ENCODE measurements around the gene ZNF408. TPM values are rescaled to one million over a fixed set of nuclear protein-coding genes. Genes with fewer than 3 reads are reported as not detected.

Gene ZNF408
- total RNA-seq, 1 donor from 2014 or later: 23.0 TPM

- peaks cover 4% of the 10 kb centered on the region for H3K36me3 ChIP-seq (ENCODE audit: control insufficient read depth, insufficient read depth, low read length)
- no peak for DNase-seq (ENCODE audit: low read depth)
- TF ChIP-seq CTCF (IDR thresholded peaks at IDR 0.05; ENCODE audit: insufficient read depth, low read length, poor library complexity, severe bottlenecking): no peak
- no peaks in the 10 kb centered on the region for H3K27me3 ChIP-seq (ENCODE audit: control insufficient read depth, insufficient read depth, low read length)
- no peak overlapping the region for H3K4me3 ChIP-seq (ENCODE audit: low read depth, low read length)
Observed at GRCh38 chr11:46677169-46677568, 23.7 kb upstream of the ZNF408 start.

- no peak for TF ChIP-seq CTCF (IDR thresholded peaks at IDR 0.05; ENCODE audit: insufficient read depth, low read length, poor library complexity, severe bottlenecking)
Observed at GRCh38 chr11:46677991-46678740, 22.7 kb upstream of the ZNF408 start.

GRCh38 chr11:46678741-46679130, 22.1 kb upstream of the ZNF408 start:
- no peak for DNase-seq (ENCODE audit: low read depth)
- H3K36me3 ChIP-seq (ENCODE audit: control insufficient read depth, insufficient read depth, low read length): peaks cover 4% of the 10 kb centered on the region
- no peak for TF ChIP-seq CTCF (IDR thresholded peaks at IDR 0.05; ENCODE audit: insufficient read depth, low read length, poor library complexity, severe bottlenecking)
- no peaks in the 10 kb centered on the region for H3K27me3 ChIP-seq (ENCODE audit: control insufficient read depth, insufficient read depth, low read length)
- H3K4me3 ChIP-seq (ENCODE audit: low read depth, low read length): no peak overlapping the region

More at GRCh38 chr11:46677991-46678740, 22.7 kb upstream of the ZNF408 start:
- no peak for DNase-seq (ENCODE audit: low read depth)
- Histone ChIP-seq H3K4me3 (ENCODE audit: low read depth, low read length) (no peak overlapping the region), H3K27me3 (ENCODE audit: control insufficient read depth, insufficient read depth, low read length) (no peaks in the 10 kb centered on the region), H3K36me3 (ENCODE audit: control insufficient read depth, insufficient read depth, low read length) (peaks cover 4% of the 10 kb centered on the region)

DNA sequence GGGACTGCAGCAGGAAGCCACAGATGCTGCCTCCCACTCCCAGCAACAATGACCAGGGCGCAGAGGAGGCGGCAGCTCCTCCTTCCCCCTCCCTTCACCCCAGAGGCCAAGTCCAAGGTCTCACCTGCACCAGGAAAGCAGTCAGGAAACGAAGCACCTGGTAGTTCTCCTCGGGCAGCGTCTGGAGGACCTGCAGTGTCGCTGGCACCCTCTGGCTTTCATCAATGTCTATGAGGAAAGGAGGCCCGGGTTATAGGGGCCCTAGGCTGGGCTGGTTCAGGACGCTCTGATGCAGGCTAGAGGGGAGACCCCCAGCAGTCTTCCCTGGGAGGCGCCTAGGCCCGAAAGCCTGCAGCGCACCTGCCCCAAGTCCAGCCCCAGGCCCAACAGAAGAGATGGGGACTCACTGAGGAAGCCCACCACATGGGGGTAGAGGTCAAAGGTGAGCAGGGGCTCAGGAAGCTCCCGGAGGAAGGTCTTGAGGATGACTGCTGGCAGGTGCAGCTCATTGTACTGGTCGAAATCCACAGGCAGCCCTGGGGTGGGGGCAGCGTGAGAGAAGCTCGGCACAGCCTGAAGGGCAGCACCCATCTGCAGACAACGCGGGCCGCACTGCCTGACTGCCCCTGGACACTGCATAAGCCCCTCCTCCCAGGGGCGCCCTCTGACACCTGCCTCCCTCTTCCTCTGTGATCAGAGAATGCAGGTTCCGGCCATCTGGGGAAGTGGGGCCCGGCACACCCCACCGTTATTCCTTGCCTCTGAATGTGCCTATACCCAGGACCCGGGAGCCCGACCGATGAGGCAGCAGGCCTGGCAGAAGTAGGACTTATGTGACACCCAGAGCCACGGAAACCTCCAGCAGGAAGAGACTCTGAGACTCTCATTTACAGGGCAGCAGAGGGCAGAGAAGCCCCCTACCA, 21.3 kb upstream of the ZNF408 start:
- Histone ChIP-seq H3K4me3 (ENCODE audit: low read depth, low read length) (no peak overlapping the region), H3K27me3 (ENCODE audit: control insufficient read depth, insufficient read depth, low read length) (no peaks in the 10 kb centered on the region), H3K36me3 (ENCODE audit: control insufficient read depth, insufficient read depth, low read length) (peaks cover 4% of the 10 kb centered on the region)
- DNase-seq (ENCODE audit: low read depth): no peak
- no peak for TF ChIP-seq CTCF (IDR thresholded peaks at IDR 0.05; ENCODE audit: insufficient read depth, low read length, poor library complexity, severe bottlenecking)

DNA sequence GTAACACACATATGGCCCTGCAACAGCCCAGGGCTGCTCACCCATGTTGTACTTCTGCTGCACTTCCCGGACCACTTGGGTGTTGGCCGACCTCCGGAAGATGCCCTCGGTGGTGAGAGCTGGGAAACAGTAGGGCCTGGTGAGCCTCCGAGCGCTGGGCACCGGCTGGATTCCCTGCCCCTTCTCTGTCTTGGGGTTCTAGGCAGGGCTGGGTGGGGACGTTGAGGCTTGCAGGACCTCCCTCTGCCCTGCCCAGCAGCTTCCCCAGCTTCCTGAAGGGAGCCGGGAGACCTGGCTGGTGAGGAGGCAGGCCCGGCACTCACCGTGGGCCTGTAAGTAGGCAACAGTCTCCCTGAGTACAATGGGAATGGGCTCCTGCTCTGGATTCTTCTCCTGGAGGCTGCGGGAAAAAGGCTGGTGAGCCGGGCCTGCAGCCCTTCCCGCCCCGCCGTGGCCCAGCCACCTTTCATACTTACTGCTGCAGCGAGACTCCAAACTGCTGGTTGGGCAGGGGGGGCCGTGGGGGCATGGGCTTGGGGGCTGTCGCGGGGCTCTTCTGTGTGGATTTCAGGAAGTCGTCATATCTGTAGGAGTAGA, 20.6 kb upstream of the ZNF408 start:
- no peak for DNase-seq (ENCODE audit: low read depth)
- H3K4me3 ChIP-seq (ENCODE audit: low read depth, low read length): no peak overlapping the region
- H3K36me3 ChIP-seq (ENCODE audit: control insufficient read depth, insufficient read depth, low read length): peaks cover 4% of the 10 kb centered on the region
- no peaks in the 10 kb centered on the region for H3K27me3 ChIP-seq (ENCODE audit: control insufficient read depth, insufficient read depth, low read length)
- TF ChIP-seq CTCF (IDR thresholded peaks at IDR 0.05; ENCODE audit: insufficient read depth, low read length, poor library complexity, severe bottlenecking): no peak
